Measurements from ENCODE around the gene TMEM205. TPM values are rescaled to one million over a fixed set of nuclear protein-coding genes. Genes with fewer than 3 reads are reported as not detected.

Gene TMEM205
- total RNA-seq, 4 donors from 2014 or later, result 77.6 to 212 (median 168) TPM

GRCh38 chr19:11373885-11374432, 27.9 kb upstream of the TMEM205 start:
- Histone ChIP-seq H3K27me3 (no peaks in the 10 kb centered on the region), H3K9me3 (no peaks in the 10 kb centered on the region), H3K4me1 (peaks cover 0 to 32% (median 8%) of the 10 kb centered on the region in 4 donors), H3K36me3 (no peaks in the 10 kb centered on the region), H3K27ac (peak overlapping the region; percentile 89 to 98 (median 96)), H3K4me3 (peak overlapping the region; percentile 59 to 81 (median 71))
- DNase-seq, result no peak
- TF ChIP-seq CTCF (IDR thresholded peaks at IDR 0.05) (no peak), POLR2A (IDR thresholded peaks at IDR 0.05) (no peak)

- Histone ChIP-seq H3K4me1 (peaks cover 0 to 30% (median 8%) of the 10 kb centered on the region in 4 donors), H3K27ac (no peak overlapping the region), H3K9me3 (no peaks in the 10 kb centered on the region), H3K4me3 (no peak overlapping the region), H3K27me3 (no peaks in the 10 kb centered on the region), H3K36me3 (no peaks in the 10 kb centered on the region)
- TF ChIP-seq POLR2A (IDR thresholded peaks at IDR 0.05) (no peak), CTCF (IDR thresholded peaks at IDR 0.05) (no peak)
- no peak for DNase-seq
Measured at GRCh38 chr19:11373166-11373884, 27.3 kb upstream of the TMEM205 start.

- H3K36me3 ChIP-seq, result peaks cover 0 to 7% (median 0%) of the 10 kb centered on the region in 3 donors
- H3K9me3 ChIP-seq, result no peaks in the 10 kb centered on the region
- DNase-seq, result no peak
- no peak overlapping the region for H3K4me3 ChIP-seq
- no peak for TF ChIP-seq POLR2A (IDR thresholded peaks at IDR 0.05)
- no peak for TF ChIP-seq CTCF (IDR thresholded peaks at IDR 0.05)
- peaks cover 0 to 11% (median 4%) of the 10 kb centered on the region in 4 donors for H3K4me1 ChIP-seq
- H3K27ac ChIP-seq, result no peak overlapping the region
- no peaks in the 10 kb centered on the region for H3K27me3 ChIP-seq
Measured at GRCh38 chr19:11370744-11371143, 24.7 kb upstream of the TMEM205 start.

- Histone ChIP-seq H3K27me3 (no peaks in the 10 kb centered on the region), H3K4me3 (no peak overlapping the region), H3K36me3 (peaks cover 0 to 7% (median 0%) of the 10 kb centered on the region in 3 donors), H3K4me1 (no peaks in the 10 kb centered on the region), H3K27ac (no peak overlapping the region), H3K9me3 (no peaks in the 10 kb centered on the region)
- TF ChIP-seq POLR2A (IDR thresholded peaks at IDR 0.05) (no peak), CTCF (IDR thresholded peaks at IDR 0.05) (no peak)
- DNase-seq, result no peak
Measured at GRCh38 chr19:11367528-11367927, 21.5 kb upstream of the TMEM205 start.

- Histone ChIP-seq H3K9me3 (no peaks in the 10 kb centered on the region), H3K27me3 (no peaks in the 10 kb centered on the region), H3K4me3 (no peak overlapping the region), H3K36me3 (peaks cover 0 to 7% (median 0%) of the 10 kb centered on the region in 3 donors), H3K4me1 (peaks cover 0 to 5% (median 0%) of the 10 kb centered on the region in 4 donors), H3K27ac (no peak overlapping the region)
- no peak for DNase-seq
- no peak for TF ChIP-seq POLR2A (IDR thresholded peaks at IDR 0.05)
- no peak for TF ChIP-seq CTCF (IDR thresholded peaks at IDR 0.05)
Measured at GRCh38 chr19:11365557-11366117, 19.6 kb upstream of the TMEM205 start.
